ENCODE data around the gene LYRM7.
"Not testable (repeated sequence)": the region's sequence is repeated elsewhere in the genome, so short reads cannot be mapped to it uniquely, and the experiment has no call there.

DNA sequence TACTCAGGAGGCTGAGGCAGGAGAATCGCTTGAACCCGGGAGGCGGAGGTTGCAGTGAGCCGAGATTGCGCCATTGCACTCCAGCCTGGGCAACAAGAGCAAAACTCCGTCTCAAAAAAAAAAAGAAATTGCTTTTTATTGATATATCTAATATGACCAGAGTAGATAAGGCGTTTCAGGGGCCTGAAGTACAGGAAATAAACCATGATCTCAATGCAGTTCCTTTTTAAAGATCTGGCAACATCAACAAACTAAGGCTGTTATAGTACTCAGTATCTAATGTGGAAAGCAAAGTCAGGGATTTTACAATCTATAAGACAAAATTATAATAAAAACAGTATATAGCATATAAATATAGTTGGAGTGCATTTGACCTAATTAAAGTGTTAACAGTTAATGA lies 23.2 kb downstream of the LYRM7 start:
- TF ChIP-seq CTCF (IDR thresholded peaks at IDR 0.05; ENCODE audit: insufficient read depth, low read length); REST (IDR thresholded peaks at IDR 0.05; ENCODE audit: insufficient replicate concordance, low read depth); POLR2AphosphoS5 (IDR thresholded peaks at IDR 0.05; ENCODE audit: low read depth); GABPA (IDR thresholded peaks at IDR 0.05; ENCODE audit: low read depth); SPI1 (IDR thresholded peaks at IDR 0.05; ENCODE audit: borderline replicate concordance, low read depth): not testable (repeated sequence)
